IMR-90 (cell line): ENCODE results near the gene CFAP298. TPM values are rescaled to one million over a fixed set of nuclear protein-coding genes. Genes with fewer than 3 reads are reported as not detected.
"Not testable (repeated sequence)": the region's sequence is repeated elsewhere in the genome, so short reads cannot be mapped to it uniquely, and the experiment has no call there.

Experiments
- ATAC-seq: fragments of 200-7000 bp; cut with Tn5 transposase; 2 replicates; pipeline ENCODE4 v1.9.1; 2020; ENCODE audit warnings: low read depth, mild to moderate bottlenecking, moderate library complexity
- BruUV-seq: library from RNA; stranded (reverse); fragments of 400-500 nt; replicated peaks from 2 replicates; lab custom pipeline; 2021; lab: Mats Ljungman, UMichigan
- CTCF ChIA-PET: fragments of 300-600 bp; formaldehyde crosslinking; extraction: SDS; loops from one replicate; lab custom pipeline; 2021; ENCODE audit warnings: antibody characterized with exemption; lab: Yijun Ruan, JAX
- POLR2A ChIA-PET: fragments of 300-600 bp; sonication (Branson Sonifier 250); formaldehyde crosslinking; loops from one replicate; lab custom pipeline; 2022; ENCODE audit warnings: antibody characterized with exemption; ENCODE audit not compliant: unreplicated experiment; lab: Charles Lee
- DNase-seq: peaks from one replicate; pipeline ENCODE4 v3.0.0; 2013
- H2AFZ ChIP-seq: replicated peaks from 2 replicates; pipeline ENCODE3; 2013; ENCODE audit warnings: low read length, mild to moderate bottlenecking; ENCODE audit not compliant: poor library complexity
- H2AK5ac ChIP-seq: 2 replicates; pipeline ENCODE4 v1.6.1; 2013; ENCODE audit warnings: low read depth, low read length, inconsistent platforms
- H2AK9ac ChIP-seq: replicated peaks from 2 replicates; pipeline ENCODE3; 2013; ENCODE audit warnings: mild to moderate bottlenecking, low read depth, low read length, moderate library complexity; ENCODE audit not compliant: poor library complexity
- H2BK120ac ChIP-seq: 2 replicates; pipeline ENCODE4 v1.6.1; 2013; ENCODE audit warnings: low read depth, low read length, inconsistent platforms
- H2BK15ac ChIP-seq: 3 replicates; pipeline ENCODE4 v1.6.1; 2013; ENCODE audit warnings: low read depth, low read length, inconsistent platforms
- H2BK20ac ChIP-seq: 2 replicates; pipeline ENCODE4 v1.6.1; 2013; ENCODE audit warnings: low read depth, mild to moderate bottlenecking, inconsistent platforms, low read length, moderate library complexity
- H2BK5ac ChIP-seq: 2 replicates; pipeline ENCODE4 v1.6.1; 2013; ENCODE audit warnings: mild to moderate bottlenecking, low read depth, low read length, inconsistent platforms; ENCODE audit not compliant: poor library complexity, severe bottlenecking
- H3K14ac ChIP-seq: replicated peaks from 2 replicates; pipeline ENCODE4 v1.6.1; 2013; ENCODE audit warnings: low read depth, low read length, inconsistent platforms
- H3K18ac ChIP-seq: 2 replicates; pipeline ENCODE4 v1.6.1; 2013; ENCODE audit warnings: low read depth, low read length, control low read depth
- H3K23ac ChIP-seq: 2 replicates; pipeline ENCODE4 v1.6.1; 2013; ENCODE audit warnings: low read depth, low read length, inconsistent platforms
- H3K27ac ChIP-seq: 2 replicates; pipeline ENCODE4 v1.5.1; 2013; ENCODE audit warnings: mild to moderate bottlenecking, control low read depth, low read length; ENCODE audit not compliant: insufficient read depth
- H3K27me3 ChIP-seq: 2 replicates; pipeline ENCODE4 v1.6.1; 2013; ENCODE audit warnings: low read length; ENCODE audit not compliant: control insufficient read depth, insufficient read depth
- H3K36me3 ChIP-seq: 2 replicates; pipeline ENCODE4 v1.6.1; 2013; ENCODE audit warnings: low read length, mixed read lengths; ENCODE audit not compliant: control insufficient read depth, insufficient read depth
- H3K4ac ChIP-seq: 2 replicates; pipeline ENCODE4 v1.6.1; 2013; ENCODE audit warnings: low read depth, low read length, inconsistent platforms
- H3K4me1 ChIP-seq: 2 replicates; pipeline ENCODE4 v1.6.1; 2013; ENCODE audit warnings: low read length, mixed read lengths; ENCODE audit not compliant: control insufficient read depth, insufficient read depth
- H3K4me2 ChIP-seq: 2 replicates; pipeline ENCODE4 v1.6.1; 2013; ENCODE audit warnings: low read depth, mild to moderate bottlenecking, control low read depth, low read length, moderate library complexity
- H3K4me3 ChIP-seq: 2 replicates; pipeline ENCODE4 v1.5.1; 2013; ENCODE audit warnings: low read depth, mild to moderate bottlenecking, control low read depth, low read length, moderate library complexity; ENCODE audit not compliant: insufficient read depth
- H3K56ac ChIP-seq: 2 replicates; pipeline ENCODE4 v1.6.1; 2013; ENCODE audit warnings: low read length, inconsistent platforms; ENCODE audit not compliant: insufficient read depth; ENCODE audit errors: extremely low read depth
- H3K79me1 ChIP-seq, 2 experiments: 2 replicates each; pipeline ENCODE4 v1.6.1; 2013; ENCODE audit warnings: low read length in 2 of 2, inconsistent platforms in 1 of 2, low read depth in 1 of 2
- H3K9ac ChIP-seq: 2 replicates; pipeline ENCODE4 v1.6.1; 2013; ENCODE audit warnings: low read depth, low read length, control low read depth
- H3K9me1 ChIP-seq: 2 replicates; pipeline ENCODE4 v1.6.1; 2013; ENCODE audit warnings: low read length, inconsistent platforms; ENCODE audit not compliant: insufficient read depth
- H3K9me3 ChIP-seq: 2 replicates; pipeline ENCODE4 v1.6.1; 2013; ENCODE audit warnings: low read length; ENCODE audit not compliant: control insufficient read depth, insufficient read depth
- H4K20me1 ChIP-seq: 2 replicates; pipeline ENCODE4 v1.6.1; 2013; ENCODE audit warnings: low read length, inconsistent platforms; ENCODE audit not compliant: insufficient read depth
- H4K5ac ChIP-seq: 2 replicates; pipeline ENCODE4 v1.6.1; 2013; ENCODE audit warnings: mild to moderate bottlenecking, low read depth, low read length, control low read depth
- H4K8ac ChIP-seq, 2 experiments: 2 replicates each; pipeline ENCODE4 v1.6.1; 2013; ENCODE audit warnings: low read depth in 2 of 2, low read length in 2 of 2, control low read depth in 1 of 2, inconsistent platforms in 1 of 2
- H4K91ac ChIP-seq: 2 replicates; pipeline ENCODE4 v1.6.1; 2013; ENCODE audit warnings: low read depth, low read length, inconsistent platforms; ENCODE audit not compliant: insufficient read depth
- WGBS, 2 experiments: methylation state at CpG; one replicate each; pipeline versions ENCODE4 v1.1.5 to v1.1.7; 2013; ENCODE audit warnings: missing lambda C conversion rate in 2 of 2; ENCODE audit not compliant: insufficient read length in 1 of 2; ENCODE audit errors: extremely low coverage in 2 of 2; 5-methylcytosine and 5-hydroxymethylcytosine counted together
- dilution Hi-C: fragments of 300-500 bp; cut with HindIII; formaldehyde crosslinking; loops from one replicate; pipeline ENCODE4 v1.14.3; 2018; ENCODE audit warnings: low sequenced_read_pairs; ENCODE audit not compliant: unreplicated experiment
- in situ Hi-C: fragments of 300-500 bp; cut with MboI; formaldehyde crosslinking; loops from 3 replicates; pipeline ENCODE4 v1.14.3; 2019; ENCODE audit warnings: low sequenced_read_pairs, inconsistent platforms, mixed read lengths
- intact Hi-C: fragments of 100-400 bp; cut with micrococcal nuclease; formaldehyde crosslinking; loops from 2 replicates; pipeline ENCODE4 v1.10.0; 2022
- polyA plus RNA-seq, 3 experiments: library from polyadenylated mRNA; depleted of rRNA; stranded (reverse); fragments of >200 nt; gene quantifications; 2 replicates each; pipeline ENCODE4 v1.2.3, GENCODE V29; 2012; ENCODE audit warnings: low replicate concordance in 1 of 3
- total RNA-seq: library from RNA; depleted of rRNA; stranded (reverse); fragments of >200 nt; gene quantifications from 2 replicates; pipeline ENCODE4 v1.2.3, GENCODE V29; 2012

The CFAP298 gene
- total and polyA plus RNA-seq, 2 of the 4 experiments (the other 2 are of a cell fraction): 8.1 to 25.7 TPM

DNA sequence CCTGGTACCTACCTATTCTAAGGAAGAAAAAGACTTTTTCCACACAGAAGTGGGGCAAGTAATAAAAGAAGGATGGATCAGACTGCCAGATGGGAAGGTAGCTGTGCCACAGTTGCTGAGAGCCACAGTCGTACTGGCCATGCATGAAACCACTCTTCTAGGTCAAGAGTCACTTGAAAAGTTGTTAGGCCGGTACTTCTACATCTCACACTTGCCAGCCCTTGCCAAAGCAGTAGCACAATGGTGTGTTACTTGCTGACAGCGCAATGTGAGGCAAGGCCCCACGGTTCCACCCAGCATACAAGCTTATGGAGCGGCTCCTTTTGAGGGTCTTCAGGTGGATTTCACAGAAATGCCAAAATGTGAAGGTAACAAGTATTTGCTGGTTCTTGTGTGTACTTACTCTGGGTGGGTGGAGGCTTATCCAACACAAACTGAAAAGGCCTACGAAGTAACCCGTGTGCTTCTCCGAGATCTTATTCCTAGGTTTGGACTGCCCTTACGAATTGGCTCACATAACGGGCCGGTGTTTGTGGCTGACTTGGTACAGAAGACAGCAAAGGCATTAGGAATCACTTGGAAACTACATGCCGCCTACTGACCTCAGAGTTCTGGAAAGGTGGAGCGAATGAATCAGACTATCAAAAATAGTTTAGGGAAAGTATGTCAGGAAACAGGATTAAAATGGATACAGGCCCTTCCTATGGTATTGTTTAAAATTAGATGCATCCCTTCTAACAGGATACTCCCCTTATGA lies 49.0 kb upstream of the CFAP298 start:
- H3K9me1 ChIP-seq, H4K20me1 ChIP-seq, H2AFZ ChIP-seq, H3K79me1 ChIP-seq, H2BK20ac ChIP-seq, H3K56ac ChIP-seq, H4K5ac ChIP-seq, H2BK15ac ChIP-seq, H3K9me3 ChIP-seq, BruUV-seq, H4K91ac ChIP-seq, H3K4ac ChIP-seq, H2AK9ac ChIP-seq, H3K9ac ChIP-seq, H3K18ac ChIP-seq, H2BK120ac ChIP-seq, CTCF ChIA-PET, H2AK5ac ChIP-seq, H3K27ac ChIP-seq, H4K8ac ChIP-seq, intact Hi-C loops, dilution Hi-C loops, H2BK5ac ChIP-seq, H3K14ac ChIP-seq, in situ Hi-C loops, H3K4me2 ChIP-seq, H3K4me3 ChIP-seq, DNase-seq, POLR2A ChIA-PET, H3K27me3 ChIP-seq, ATAC-seq, H3K23ac ChIP-seq, H3K4me1 ChIP-seq: not testable (repeated sequence)
- 93% methylated on average over 7 of the region's 13 CpGs; no CpG with 5 or more reads in 1 of the 2 experiments for WGBS, 2 experiments
- peaks cover 14% of the 10 kb centered on the region for H3K36me3 ChIP-seq
